ENCODE data around the gene DCX. TPM values are rescaled to one million over a fixed set of nuclear protein-coding genes. Genes with fewer than 3 reads are reported as not detected.

The DCX gene
- total RNA-seq, 1 experiment from 2014 or later: not detected

GRCh38 chrX:111284631-111285293 is 127.2 kb downstream of the DCX start:
- RAD21 ChIA-PET (ENCODE audit: low non-redundant PET in 1 of 2, low total read pairs in 2 of 2, uncharacterized antibody in 2 of 2, unreplicated experiment in 2 of 2): no interaction called here

More at GRCh38 chrX:111284631-111285293, 127.2 kb downstream of the DCX start:
- ChIA-PET CTCF (no interaction called here), POLR2A (no interaction called here)
- Histone ChIP-seq H3K36me3 (ENCODE audit: control insufficient read depth in 1 of 2, insufficient read depth in 2 of 2, low read length in 2 of 2) (no peaks in the 10 kb centered on the region), H3K4me1 (ENCODE audit: control insufficient read depth in 1 of 2, insufficient read depth in 2 of 2, low read length in 2 of 2) (no peaks in the 10 kb centered on the region), H3K4me3 (replicated peaks in 1 of 2; ENCODE audit: low read depth in 1 of 2, low read length in 2 of 2) (no peak overlapping the region), H3K79me2 (ENCODE audit: insufficient read depth, low read length) (no peaks in the 10 kb centered on the region), H3K9me3 (ENCODE audit: control insufficient read depth in 1 of 2, insufficient read depth in 1 of 2, low read depth in 1 of 2, low read length in 2 of 2) (no peaks in the 10 kb centered on the region), H3K9ac (ENCODE audit: low read length) (no peak overlapping the region), H3K27me3 (ENCODE audit: insufficient read depth, low read length) (peaks cover 5% of the 10 kb centered on the region; the same call in 1 of the 2 replicates), H2AFZ (ENCODE audit: low read depth, low read length, poor library complexity, severe bottlenecking) (no peak overlapping the region), H4K20me1 (ENCODE audit: insufficient read depth) (no peaks in the 10 kb centered on the region), H3K27ac (ENCODE audit: low read depth, low read length) (no peak overlapping the region), H3K4me2 (ENCODE audit: low read length) (no peak overlapping the region), H3K9me2 (ENCODE audit: insufficient read depth) (no peaks in the 10 kb centered on the region)
- ATAC-seq: no peak
- DNase-seq (ENCODE audit: low read depth, low spot score): no peak
- no TSS peak for BruUV-seq (replicated peaks)
- TF ChIP-seq EZH2 (IDR thresholded peaks at IDR 0.05) (no peak), CBX3 (IDR thresholded peaks at IDR 0.05; ENCODE audit: low read depth) (no peak), RAD21 (IDR thresholded peaks at IDR 0.05; ENCODE audit: low read depth) (no peak), CEBPB (IDR thresholded peaks at IDR 0.05; ENCODE audit: low read depth) (no peak), POLR2A (IDR thresholded peaks at IDR 0.05; ENCODE audit: borderline replicate concordance, extremely low read depth, insufficient read depth, insufficient read length) (no peak), SP1 (IDR thresholded peaks at IDR 0.05; ENCODE audit: low read depth) (no peak), ATF3 (IDR thresholded peaks at IDR 0.05) (no peak), EGR1 (IDR thresholded peaks at IDR 0.05; ENCODE audit: low read depth) (no peak), POLR2AphosphoS5 (IDR thresholded peaks at IDR 0.05; ENCODE audit: low read depth, low read length) (no peak), TCF7L2 (IDR thresholded peaks at IDR 0.05; ENCODE audit: borderline replicate concordance, extremely low read depth, insufficient read depth, insufficient read length) (no peak), EZH2phosphoT487 (IDR thresholded peaks at IDR 0.05; ENCODE audit: borderline replicate concordance) (no peak), JUND (IDR thresholded peaks at IDR 0.05) (no peak), ZFX (IDR thresholded peaks at IDR 0.05) (no peak), SIN3A (IDR thresholded peaks at IDR 0.05; ENCODE audit: low read depth) (no peak), ELF1 (IDR thresholded peaks at IDR 0.05; ENCODE audit: borderline replicate concordance, low read depth) (no peak), YY1 (IDR thresholded peaks at IDR 0.05; ENCODE audit: extremely low read depth, insufficient replicate concordance, low read depth, low read length) (no peak)
- TF ChIP-seq, protein P1, sequence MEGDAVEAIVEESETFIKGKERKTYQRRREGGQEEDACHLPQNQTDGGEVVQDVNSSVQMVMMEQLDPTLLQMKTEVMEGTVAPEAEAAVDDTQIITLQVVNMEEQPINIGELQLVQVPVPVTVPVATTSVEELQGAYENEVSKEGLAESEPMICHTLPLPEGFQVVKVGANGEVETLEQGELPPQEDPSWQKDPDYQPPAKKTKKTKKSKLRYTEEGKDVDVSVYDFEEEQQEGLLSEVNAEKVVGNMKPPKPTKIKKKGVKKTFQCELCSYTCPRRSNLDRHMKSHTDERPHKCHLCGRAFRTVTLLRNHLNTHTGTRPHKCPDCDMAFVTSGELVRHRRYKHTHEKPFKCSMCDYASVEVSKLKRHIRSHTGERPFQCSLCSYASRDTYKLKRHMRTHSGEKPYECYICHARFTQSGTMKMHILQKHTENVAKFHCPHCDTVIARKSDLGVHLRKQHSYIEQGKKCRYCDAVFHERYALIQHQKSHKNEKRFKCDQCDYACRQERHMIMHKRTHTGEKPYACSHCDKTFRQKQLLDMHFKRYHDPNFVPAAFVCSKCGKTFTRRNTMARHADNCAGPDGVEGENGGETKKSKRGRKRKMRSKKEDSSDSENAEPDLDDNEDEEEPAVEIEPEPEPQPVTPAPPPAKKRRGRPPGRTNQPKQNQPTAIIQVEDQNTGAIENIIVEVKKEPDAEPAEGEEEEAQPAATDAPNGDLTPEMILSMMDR (IDR thresholded peaks at IDR 0.05 in 2 of 3, conservative IDR thresholded peaks at IDR 0.05 in 1 of 3; ENCODE audit: borderline replicate concordance in 1 of 3, insufficient read depth in 1 of 3, low read depth in 2 of 3, low read length in 2 of 3): no peak
- TF ChIP-seq, protein P2, sequence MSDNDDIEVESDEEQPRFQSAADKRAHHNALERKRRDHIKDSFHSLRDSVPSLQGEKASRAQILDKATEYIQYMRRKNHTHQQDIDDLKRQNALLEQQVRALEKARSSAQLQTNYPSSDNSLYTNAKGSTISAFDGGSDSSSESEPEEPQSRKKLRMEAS (IDR thresholded peaks at IDR 0.05): no peak
- intact Hi-C loops (cut with micrococcal nuclease): no loop called here

Measured in HCT116 (cell line).